Epithelial cell of prostate (primary cell): ENCODE measurements around the gene PHLDB1.
"Not testable (repeated sequence)": the region's sequence is repeated elsewhere in the genome, so short reads cannot be mapped to it uniquely, and the experiment has no call there.

Experiments
- DNase-seq: peaks from one replicate; pipeline ENCODE4 v3.0.0-alpha.2; 2011; ENCODE audit warnings: low read depth, low spot score
- H3K27ac ChIP-seq: fragments of 450-650 bp; 2 replicates; pipeline ENCODE4 v1.5.1; 2017; ENCODE audit warnings: mild to moderate bottlenecking

PHLDB1 gene

DNA sequence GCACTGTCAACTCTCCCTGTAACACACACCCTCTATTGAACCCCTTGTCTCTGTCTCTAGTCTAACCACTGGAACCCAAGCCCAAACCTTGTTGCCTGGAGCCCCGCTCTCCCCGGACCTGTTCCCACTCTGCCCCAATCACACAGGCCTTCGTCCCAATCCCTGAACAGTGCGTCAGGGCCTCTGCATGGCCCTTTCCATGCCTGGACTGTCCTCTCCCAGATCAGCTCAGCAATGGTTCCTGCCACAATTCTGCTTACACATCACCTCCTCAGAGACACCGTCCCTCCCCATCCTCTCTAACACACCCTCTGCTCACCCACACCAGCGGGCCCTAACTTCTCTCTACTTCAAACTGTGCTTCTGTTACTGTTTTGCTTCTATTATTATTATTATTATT, 70.6 kb downstream of the PHLDB1 start:
- no peak overlapping the region for H3K27ac ChIP-seq
- DNase-seq = no peak

DNA sequence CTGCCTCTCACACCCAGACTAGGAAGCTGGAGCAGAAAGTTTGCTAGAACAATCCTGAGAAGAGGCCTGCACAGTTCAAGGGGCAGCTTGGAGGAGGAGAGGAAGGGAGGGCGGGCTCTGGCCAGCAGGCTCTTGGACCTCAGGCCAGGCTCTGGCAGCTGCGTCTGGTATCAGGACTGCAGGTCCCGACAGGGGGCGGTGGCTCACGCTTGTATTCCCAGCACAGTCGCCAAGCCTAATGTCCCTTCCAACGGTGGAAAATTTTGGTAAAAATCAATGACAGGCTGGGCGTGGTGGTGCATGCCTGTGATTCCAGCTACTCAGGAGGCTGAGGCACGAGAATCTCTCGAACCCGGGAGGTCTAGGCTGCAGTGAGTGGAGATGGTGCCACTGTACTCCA, 71.5 kb downstream of the PHLDB1 start:
- DNase-seq = not testable (repeated sequence)

DNA sequence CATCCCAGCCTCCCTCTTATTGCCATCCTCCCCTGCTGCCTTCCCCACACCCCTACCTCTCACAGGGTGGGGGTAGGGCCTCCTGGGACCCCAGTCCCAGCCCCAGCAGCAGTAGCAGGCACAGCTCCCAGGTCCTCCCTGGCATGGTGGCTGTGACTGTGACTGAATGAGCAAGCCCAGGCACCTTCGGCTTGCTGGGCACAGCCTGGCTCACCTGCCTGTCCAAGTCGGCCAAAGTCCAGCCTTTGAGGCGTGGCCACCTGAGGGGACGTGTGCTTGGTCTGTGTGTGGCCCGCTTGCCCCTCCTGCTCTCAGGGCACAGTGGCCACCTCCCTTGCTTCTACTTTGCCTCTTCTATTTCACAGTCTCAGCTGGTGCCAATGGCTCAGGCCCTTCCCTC, 72.1 kb downstream of the PHLDB1 start, which contains the start of gene TREH:
Gene TREH (minus strand): TSS at position 168 of the 400 bp plus-strand sequence. CDS start 23 bp downstream, at position 145.
- DNase-seq = no peak
- H3K27ac ChIP-seq = no peak within 1 kb of the TSS

More for the DNA sequence above, 71.5 kb downstream of the PHLDB1 start:
- not testable (repeated sequence) for H3K27ac ChIP-seq

DNA sequence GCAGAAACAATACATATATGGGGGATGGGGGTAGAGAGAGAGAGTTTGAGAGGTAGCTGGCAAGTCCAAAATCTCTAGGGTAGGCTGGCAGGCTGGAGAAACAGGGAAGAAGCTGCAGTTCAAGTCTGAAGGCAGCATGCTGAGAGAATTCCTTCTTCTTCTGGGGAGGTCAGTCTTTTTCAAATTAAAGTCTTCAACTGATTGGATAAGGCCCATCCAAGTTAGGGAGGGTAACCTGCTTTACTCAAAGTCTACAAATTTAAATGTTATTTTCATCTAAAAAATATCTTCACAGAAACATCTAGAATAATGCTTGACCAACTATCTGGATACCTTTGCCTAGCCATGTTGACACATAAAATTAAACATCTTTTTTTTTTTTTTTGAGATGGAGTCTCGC, 75.0 kb downstream of the PHLDB1 start:
- H3K27ac ChIP-seq = no peak overlapping the region
- no peak for DNase-seq

DNA sequence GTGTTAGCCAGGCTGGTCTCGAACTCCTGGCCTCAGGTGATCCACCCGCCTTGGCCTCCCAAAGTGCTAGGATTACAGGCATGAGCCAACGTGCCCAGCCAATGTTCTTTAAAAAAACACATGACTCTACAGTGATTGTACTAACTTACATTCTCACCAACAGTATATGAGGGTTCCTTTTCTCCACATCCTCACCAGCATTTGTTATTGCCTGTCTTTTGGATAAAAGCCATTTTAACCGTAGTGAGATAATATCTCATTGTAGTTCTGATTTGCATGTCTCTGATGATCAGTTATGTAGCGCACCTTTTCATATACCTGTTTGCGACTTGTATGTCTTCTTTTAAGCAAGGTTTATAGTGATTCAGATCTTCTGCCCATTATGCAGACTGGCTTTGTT, 75.5 kb downstream of the PHLDB1 start:
- not testable (repeated sequence) for H3K27ac ChIP-seq, DNase-seq

DNA sequence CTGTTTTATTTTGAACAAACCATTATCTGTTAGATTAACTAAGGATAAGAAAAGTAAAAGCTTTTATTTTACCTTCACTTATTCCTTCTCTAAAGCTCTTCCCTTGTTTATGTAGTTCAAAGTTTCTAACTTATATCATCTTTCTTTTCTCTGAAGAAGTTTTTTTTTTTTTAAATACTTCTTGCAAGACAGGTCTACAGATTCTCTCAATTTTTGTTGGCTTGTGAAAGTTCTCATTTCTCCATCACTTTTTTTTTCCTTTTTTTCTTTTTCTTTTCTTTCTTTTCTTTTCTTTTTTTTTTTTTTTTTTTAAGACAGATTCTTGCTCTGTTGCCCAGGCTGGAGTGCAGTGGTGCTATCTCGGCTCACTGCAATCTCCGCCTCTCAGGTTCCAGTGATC, 76.8 kb downstream of the PHLDB1 start:
- no peak overlapping the region for H3K27ac ChIP-seq
- DNase-seq = no peak

DNA sequence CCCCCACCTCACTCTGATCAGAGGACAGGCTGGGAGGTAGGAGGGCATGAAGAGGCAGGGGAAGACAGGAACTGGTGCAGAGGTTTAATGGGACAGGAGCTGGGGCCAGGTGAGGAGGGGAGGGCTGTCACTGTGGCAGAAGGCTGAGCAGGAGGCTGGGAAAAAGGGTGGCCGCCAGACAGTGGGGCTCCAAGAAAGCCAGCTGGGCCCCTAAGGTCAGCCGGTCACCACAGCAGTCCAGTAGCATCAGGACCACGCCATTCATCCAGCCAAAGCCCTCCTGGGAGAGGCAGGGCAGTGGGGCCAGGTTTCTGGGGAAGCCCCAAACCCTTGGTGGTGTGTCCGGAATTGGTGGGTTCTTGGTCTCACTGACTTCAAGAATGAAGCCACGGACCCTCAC, 80.5 kb downstream of the PHLDB1 start:
- no peak overlapping the region for H3K27ac ChIP-seq
- no peak for DNase-seq

DNA sequence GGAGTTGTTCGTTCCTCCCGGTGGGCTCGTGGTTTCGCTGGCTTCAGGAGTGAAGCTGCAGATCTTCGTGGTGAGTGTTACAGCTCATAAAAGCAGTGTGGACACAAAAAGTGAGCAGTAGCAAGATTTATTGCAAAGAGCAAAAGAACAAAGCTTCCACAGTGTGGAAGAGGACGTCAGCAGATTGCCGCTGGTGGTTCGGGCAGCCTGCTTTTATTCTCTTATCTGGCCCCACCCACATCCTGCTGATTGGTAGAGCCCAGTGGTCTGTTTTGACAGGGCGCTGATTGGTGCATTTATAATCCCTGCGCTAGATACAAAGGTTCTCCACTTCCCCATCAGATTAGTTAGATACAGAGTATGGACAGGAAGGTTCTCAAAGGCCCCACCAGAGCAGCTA, 80.9 kb downstream of the PHLDB1 start:
- H3K27ac ChIP-seq, DNase-seq: not testable (repeated sequence)

DNA sequence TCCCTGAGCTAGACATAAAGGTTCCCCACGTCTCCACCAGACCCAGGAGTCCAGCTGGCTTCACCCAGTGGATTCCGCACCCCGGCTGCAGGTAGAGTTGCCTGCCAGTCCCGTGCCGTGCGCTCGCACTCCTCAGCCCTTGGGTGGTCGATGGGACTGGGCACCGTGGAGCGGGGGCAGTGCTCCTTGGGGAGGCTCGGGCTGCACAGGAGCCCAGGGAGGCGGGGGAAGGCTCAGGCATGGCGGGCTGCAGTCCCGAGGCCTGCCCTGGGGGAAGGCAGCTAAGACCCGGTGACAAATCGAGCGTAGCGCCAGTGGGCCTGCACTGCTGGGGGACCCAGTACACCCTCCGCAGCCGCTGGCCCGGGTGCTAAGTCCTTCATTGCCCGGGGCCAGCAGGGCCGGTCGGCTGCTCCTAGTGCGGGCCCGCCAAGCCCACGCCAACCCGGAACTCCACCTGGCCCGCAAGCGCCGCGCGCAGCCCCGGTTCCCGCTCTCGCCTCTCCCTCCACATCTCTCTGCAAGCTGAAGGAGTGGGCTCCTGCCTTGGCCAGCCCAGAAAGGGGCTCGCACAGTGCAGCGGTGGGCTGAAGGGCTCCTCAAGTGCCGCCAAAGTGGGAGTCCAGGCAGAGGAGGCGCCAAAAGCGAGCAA, 81.6 kb downstream of the PHLDB1 start:
- H3K27ac ChIP-seq = no peak overlapping the region
- DNase-seq = no peak

DNA sequence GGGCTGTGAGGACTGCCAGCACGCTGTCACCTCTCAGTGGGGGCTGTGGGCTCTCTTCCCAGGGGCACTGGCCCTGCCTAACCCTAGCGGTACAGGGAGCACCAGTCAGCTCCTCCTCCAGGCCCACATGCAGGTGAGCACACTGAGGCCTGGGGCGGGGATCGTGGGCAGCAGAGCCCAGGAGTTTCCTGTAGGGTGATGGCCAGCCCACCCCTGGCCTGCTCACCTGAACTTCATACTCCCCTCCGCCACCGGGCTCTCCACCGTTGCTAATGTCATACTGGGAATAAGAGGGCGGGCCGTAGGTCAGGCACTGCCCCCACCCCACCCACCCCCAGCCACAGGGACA, 82.1 kb downstream of the PHLDB1 start:
- H3K27ac ChIP-seq = peak overlapping the region; percentile 68

DNA sequence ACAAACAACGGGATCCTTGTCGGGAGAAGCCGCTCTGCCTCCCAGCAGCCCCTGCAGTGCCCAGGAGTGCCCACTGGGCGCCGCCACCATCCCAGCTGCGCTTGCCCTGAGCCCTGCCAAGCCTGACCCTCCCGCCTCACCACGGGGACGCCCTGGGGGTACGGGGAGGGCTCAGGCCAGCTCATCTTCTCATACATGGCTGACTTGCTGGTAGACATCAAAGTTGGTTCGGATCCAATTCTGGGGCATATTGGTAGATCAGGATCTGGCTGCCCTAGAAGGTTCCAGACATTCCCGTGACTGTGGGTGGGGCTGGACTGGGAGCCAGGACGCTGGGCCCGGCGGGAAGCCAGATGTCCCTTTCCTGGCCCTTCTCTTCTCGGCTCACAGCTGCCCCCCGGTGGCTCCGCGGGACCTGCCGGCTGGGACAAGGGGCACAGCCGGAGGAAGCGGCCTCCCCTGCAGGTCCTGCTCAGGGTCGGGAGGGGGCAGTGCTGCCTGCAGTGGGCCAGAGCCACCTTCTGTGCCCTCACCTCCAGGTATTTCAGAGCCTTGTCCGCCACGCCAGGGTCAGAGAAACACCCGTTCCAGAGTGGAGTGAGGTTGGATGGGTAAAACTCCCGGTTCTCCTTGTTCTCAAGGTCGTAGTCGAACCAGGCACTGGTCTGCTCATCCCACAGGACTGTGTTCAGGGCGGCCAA, 82.6 kb downstream of the PHLDB1 start:
- H3K27ac ChIP-seq = peak overlapping the region; percentile 68
- peak; percentile 73 for DNase-seq

More for the DNA sequence above, 82.1 kb downstream of the PHLDB1 start:
- DNase-seq = no peak

DNA sequence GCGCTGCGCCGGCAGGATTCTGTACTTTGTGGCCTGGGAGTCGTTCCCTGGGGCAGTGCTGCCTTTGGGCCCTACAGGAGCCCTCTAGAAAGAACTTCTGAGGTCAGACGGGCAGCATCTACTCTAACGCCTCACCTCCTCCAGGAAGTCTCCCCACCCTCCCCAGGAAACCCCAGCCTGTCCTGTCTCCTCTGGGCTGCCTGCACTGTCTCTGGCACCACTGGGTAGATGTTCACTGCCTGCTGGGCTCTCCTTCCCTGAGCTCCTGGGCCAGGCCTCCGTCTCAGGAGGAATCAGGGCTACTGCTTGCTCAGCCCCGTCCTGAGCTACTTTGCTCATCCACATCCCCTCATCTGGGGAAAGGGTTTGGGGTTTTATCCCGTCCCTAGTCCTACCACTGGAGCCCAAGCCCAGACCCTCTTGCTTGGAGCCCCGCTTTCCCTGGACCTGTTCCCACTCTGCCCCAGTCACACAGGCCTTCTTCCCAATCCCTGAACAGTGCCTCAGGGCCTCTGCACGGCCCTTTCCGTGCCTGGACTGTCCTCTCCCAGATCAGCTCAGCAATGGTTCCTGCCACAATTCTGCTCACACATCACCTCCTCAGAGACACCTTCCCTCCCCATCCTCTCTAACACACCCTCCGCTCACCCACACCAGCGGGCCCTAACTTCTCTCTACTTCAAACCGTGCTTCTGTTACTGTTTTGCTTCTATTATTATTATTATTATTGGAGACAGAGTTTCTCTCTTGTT, 83.3 kb downstream of the PHLDB1 start:
- peak overlapping the region; percentile 69 for H3K27ac ChIP-seq
- no peak for DNase-seq

DNA sequence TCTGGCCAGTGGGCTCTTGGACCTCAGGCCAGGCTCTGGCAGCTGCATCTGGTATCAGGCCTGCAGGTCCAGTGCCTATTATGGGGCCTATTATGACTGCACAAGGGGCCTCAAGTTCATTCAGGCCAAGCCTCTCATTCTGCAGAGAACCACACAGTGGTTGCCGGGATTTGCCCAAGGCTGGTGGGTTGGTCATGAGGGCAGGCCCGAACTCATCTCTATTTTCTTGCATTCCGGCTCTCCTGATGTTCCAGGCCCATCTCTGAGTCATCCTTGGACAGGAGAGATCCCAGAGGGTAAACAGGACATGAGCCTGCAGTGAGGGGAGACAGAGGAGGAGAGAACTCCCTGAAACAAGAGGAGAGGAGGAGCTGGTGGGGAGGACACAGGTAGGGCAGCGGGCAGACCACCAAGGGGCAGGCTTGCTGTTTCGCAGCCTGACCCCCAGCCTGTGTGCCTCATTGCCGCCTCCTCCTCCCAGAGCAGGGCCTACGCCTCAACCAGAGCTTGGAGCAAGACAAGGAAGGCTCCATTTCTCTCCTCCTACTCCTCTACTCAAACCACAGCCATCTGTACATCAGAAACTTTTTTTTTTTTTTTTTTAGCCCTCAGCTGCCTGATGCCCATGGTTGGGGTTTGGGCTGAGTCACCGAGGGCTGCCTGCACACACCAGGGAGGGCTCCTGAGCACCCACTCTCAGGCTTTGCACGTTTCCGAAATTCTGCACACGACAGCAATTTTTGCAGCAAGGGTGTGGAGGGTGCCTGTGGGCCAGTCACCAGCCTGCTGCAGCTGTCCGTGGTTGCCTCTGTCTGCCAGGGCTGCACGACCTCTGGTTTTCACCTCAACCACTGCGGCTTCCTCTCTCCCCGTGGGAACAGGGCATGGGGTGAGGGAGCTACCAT, 84.8 kb downstream of the PHLDB1 start:
- peak; percentile 78 for DNase-seq
- H3K27ac ChIP-seq = peak overlapping the region; percentile 69

DNA sequence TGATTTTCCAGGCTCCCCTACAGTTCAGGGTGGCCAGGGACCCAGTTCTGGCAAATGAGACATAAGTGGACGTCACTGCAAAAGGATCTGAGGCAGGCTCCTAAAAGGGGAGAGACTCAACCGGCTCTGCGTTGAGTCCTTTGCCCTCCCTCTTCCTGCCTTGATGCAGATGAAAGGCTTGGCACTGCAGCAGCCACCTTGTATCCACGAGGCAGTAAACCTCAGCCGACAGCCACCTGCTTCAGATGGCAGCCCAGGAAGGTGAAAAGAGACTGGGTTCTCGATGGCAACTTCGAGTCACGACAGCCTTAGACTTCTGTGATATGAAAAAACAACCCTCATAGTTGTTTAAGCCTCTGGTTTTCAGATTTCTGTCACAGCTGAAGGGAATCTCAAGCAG, 86.8 kb downstream of the PHLDB1 start:
- DNase-seq = no peak
- no peak overlapping the region for H3K27ac ChIP-seq

DNA sequence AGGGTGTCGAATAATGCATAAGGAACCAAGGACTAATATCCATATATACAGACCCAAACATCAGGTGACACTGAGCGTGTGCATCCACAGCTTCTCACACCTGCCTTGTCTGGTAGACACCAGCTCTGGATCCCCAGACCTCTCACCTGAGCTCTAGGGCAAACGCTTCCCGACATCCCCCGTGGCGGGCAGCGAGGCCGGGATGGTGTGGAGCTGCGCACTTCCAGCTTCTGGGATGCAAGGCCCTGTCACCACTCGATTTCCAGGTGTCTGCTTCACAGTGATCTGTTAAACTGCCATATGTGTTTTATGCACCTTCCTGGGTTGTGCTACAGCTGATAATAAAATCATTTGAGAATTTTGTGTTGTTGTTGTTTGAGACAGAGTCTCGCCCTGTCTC, 87.4 kb downstream of the PHLDB1 start:
- DNase-seq = no peak
- H3K27ac ChIP-seq = no peak overlapping the region

DNA sequence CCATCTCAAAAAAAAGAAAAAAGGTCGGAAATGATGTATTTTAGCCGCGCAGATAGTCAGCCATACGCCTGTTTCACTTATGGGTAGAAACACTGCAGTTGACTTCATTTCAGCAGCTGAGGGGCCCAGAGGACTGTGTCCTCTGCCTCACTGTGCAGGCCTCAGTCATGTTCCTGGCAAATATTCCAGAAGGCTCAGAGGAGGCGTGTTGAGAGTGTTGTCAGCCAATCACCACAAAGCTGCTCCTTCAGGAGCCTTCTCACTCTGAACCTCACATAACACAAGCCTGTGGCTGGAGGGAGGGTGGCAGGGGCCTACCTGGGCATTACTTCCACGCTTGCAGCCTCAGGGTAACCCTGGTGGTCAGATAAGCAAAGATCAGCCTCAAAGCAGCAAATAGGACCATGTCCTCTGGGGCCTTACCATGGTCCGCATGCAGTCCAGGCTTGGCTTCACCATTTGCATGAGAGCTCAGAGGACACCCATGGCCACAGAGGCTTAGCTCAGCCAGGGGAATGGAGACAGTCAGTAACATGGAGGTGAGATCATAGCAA, 89.3 kb downstream of the PHLDB1 start:
- no peak for DNase-seq
- no peak overlapping the region for H3K27ac ChIP-seq

DNA sequence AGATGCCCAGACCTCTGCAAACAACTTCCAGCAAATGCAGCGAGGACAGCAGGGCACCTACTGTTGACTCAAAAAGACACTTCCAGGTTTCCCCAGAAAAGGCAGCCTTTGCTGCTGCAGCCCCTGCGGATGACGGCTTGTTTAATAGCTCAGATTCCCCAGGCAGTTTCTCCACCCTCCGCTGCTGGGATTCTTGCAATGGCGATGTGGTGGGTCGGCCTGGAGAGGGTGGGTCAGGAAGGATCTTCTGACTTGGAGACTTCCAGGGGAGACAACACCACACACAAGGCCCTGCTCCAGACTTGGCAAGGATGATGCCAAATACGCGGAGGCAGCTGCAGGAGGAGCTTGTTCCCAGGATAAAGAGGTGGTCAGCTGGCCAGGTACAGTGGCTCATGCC, 89.9 kb downstream of the PHLDB1 start:
- H3K27ac ChIP-seq = no peak overlapping the region

DNA sequence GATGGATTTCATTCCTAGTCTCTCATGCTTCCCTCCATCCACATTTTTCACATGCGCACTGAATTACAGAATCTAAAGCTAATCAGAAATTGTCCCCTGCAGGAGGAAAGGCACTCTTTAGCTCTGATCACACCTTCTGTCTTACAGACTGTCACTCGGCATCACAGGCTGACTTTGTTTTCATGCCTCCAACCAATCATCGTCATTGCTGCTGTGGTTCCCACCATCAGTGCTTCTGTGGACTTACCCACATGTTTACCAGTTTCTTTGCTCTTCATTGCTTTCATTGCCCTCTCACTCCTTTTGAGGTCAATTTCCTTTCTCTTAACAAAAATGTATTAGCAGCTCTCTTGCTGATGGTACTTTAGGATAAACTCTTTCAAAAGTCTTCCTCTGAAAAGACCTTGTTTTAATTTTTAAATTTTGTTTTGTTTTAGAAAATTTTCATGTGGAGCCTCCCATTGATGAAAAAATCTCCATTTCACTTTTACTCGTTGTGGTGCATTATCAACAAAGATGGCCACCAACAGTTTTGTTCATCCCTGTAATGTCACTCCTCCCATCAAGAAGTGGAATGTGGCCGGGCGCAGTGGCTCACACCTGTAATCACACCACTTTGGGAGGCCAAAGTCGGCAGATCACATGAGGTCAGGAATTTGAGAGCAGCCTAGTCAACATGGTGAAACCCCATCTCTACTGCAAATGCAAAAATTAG, 92.2 kb downstream of the PHLDB1 start:
- DNase-seq = no peak
- no peak overlapping the region for H3K27ac ChIP-seq

More for the DNA sequence above, 89.9 kb downstream of the PHLDB1 start:
- DNase-seq = no peak

DNA sequence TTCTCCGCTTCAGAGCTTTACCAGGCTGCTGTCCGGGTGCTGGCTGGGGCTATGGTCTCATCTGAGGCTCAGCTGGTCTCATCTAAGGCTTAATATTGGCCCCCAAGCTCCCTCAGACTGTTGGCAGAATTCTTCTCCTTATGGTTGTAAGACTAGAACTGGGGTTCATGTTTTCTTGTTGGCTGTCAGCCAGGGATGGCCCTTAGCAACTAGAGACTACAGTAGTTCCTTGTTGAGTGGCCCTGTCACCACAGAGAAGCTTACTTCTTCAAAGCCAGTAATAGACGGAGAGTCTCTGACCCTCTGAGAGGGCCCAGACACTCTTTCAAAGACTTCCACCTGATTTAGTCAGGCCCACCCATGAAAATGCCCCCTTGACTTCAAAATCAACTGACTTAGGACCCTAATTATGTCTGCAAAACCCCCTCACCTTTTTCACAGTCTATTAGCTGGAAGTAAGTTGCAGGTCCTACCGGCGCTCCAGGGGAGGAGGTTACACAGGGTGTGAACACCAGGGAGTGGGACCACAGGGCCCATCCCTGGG, 96.2 kb downstream of the PHLDB1 start:
- H3K27ac ChIP-seq = no peak overlapping the region
- DNase-seq = no peak
